Measurements from ENCODE around the gene YWHAG. TPM values are rescaled to one million over a fixed set of nuclear protein-coding genes. Genes with fewer than 3 reads are reported as not detected.
"Not testable (repeated sequence)": the region's sequence is repeated elsewhere in the genome, so short reads cannot be mapped to it uniquely, and the experiment has no call there.

Gene YWHAG
- total and polyA plus RNA-seq, 2 experiments from 2014 or later: 82.2 to 179 TPM

DNA sequence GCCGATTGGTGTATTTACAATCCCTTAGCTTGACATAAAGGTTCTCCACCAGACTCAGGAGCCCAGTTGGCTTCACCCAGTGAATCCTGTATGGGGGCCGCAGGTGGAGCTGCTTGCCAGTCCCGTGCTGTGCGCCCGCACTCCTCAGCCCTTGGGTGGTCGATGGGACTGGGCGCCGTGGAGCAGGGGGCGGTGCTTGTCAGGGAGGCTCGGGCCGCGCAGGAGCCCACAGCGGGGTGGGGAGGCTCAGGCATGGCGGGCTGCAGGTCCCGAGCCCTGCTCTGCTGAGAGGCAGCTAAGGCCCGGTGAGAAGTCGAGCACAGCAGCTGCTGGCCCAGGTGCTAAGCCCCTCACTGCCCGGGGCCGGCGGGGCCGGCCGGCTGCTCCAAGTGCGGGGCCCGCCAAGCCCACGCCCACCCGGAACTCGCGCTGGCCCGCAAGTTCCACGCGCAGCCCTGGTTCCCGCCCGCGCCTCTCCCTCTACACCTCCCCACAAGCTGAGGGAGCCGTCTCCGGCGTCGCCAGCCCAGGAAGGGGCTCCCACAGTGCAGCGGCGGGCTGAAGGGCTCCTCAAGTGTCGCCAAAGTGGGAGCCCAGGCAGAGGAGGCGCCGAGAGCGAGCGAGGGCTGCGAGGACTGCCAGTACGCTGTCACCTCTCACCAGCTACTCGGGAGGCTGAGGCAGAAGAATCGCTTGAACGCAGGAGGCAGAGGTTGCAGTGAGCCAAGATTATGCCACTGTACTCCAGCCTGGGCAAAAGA, 49.3 kb downstream of the YWHAG start:
- H4K20me1 ChIP-seq (replicated peaks; ENCODE audit: insufficient read depth); H3K4me3 Mint-ChIP-seq; H3K27ac ChIP-seq (ENCODE audit: low read depth); DNase-seq (ENCODE audit: low spot score); H3K4me2 ChIP-seq; H3F3A ChIP-seq (replicated peaks; ENCODE audit: low read depth); ATAC-seq; H3K27me3 ChIP-seq (ENCODE audit: insufficient read depth); H3K9me2 ChIP-seq (ENCODE audit: insufficient read depth); H3K79me2 ChIP-seq (replicated peaks; ENCODE audit: insufficient read depth); H3K27ac Mint-ChIP-seq; H3K9me3 Mint-ChIP-seq; H2AFZ ChIP-seq; H3K4me1 Mint-ChIP-seq; H3K4me3 ChIP-seq; H3K36me3 Mint-ChIP-seq (ENCODE audit: low read depth); H3K27me3 Mint-ChIP-seq (ENCODE audit: insufficient read depth, low read depth, poor library complexity); H3K36me3 ChIP-seq (ENCODE audit: insufficient read depth): not testable (repeated sequence)
- peaks cover 12% of the 10 kb centered on the region; the same call in 1 of the 2 replicates for H3K4me1 ChIP-seq (ENCODE audit: insufficient read depth)

- H3K9me2 ChIP-seq (ENCODE audit: insufficient read depth); H3K4me3 Mint-ChIP-seq; H3K79me2 ChIP-seq (replicated peaks; ENCODE audit: insufficient read depth); H3K36me3 Mint-ChIP-seq (ENCODE audit: low read depth); H3K4me3 ChIP-seq; H3K27me3 ChIP-seq (ENCODE audit: insufficient read depth); DNase-seq (ENCODE audit: low spot score); H3K9me3 Mint-ChIP-seq; ATAC-seq; H2AFZ ChIP-seq; H3F3A ChIP-seq (replicated peaks; ENCODE audit: low read depth); H3K27ac Mint-ChIP-seq; H4K20me1 ChIP-seq (replicated peaks; ENCODE audit: insufficient read depth); H3K36me3 ChIP-seq (ENCODE audit: insufficient read depth); H3K27ac ChIP-seq (ENCODE audit: low read depth); H3K4me2 ChIP-seq; H3K27me3 Mint-ChIP-seq (ENCODE audit: insufficient read depth, low read depth, poor library complexity): not testable (repeated sequence)
- H3K4me1 Mint-ChIP-seq: peaks cover 14% of the 10 kb centered on the region
- H3K4me1 ChIP-seq (ENCODE audit: insufficient read depth): peaks cover 18% of the 10 kb centered on the region; the same call in 1 of the 2 replicates
Measured at GRCh38 chr7:76308874-76309273, 49.9 kb downstream of the YWHAG start.

- H3K4me3 Mint-ChIP-seq: 0 out of 3 replicates have a peak overlapping the region, but pooled peaks have one; percentile 80
- ATAC-seq: no peak
- H3K27ac ChIP-seq (ENCODE audit: low read depth): no peak overlapping the region
- DNase-seq (ENCODE audit: low spot score): no peak
- H3K4me1 Mint-ChIP-seq: peaks cover 17% of the 10 kb centered on the region
- H3K27me3 Mint-ChIP-seq (ENCODE audit: insufficient read depth, low read depth, poor library complexity): peaks cover 30% of the 10 kb centered on the region
- H3K9me2 ChIP-seq (ENCODE audit: insufficient read depth): no peaks in the 10 kb centered on the region
- H3K36me3 Mint-ChIP-seq (ENCODE audit: low read depth): peaks cover 7% of the 10 kb centered on the region
- H3K27me3 ChIP-seq (ENCODE audit: insufficient read depth): peaks cover 13% of the 10 kb centered on the region
- H3K36me3 ChIP-seq (ENCODE audit: insufficient read depth): no peaks in the 10 kb centered on the region
- H3K9me3 Mint-ChIP-seq: peaks cover 10% of the 10 kb centered on the region
- H3K4me3 ChIP-seq: no peak overlapping the region
- no peak overlapping the region for H3K27ac Mint-ChIP-seq
- H3K4me2 ChIP-seq: no peak overlapping the region
- no peaks in the 10 kb centered on the region for H3K79me2 ChIP-seq (replicated peaks; ENCODE audit: insufficient read depth)
- H2AFZ ChIP-seq: no peak overlapping the region
- H4K20me1 ChIP-seq (replicated peaks; ENCODE audit: insufficient read depth): no peaks in the 10 kb centered on the region
- H3K4me1 ChIP-seq (ENCODE audit: insufficient read depth): peaks cover 17% of the 10 kb centered on the region; the same call in 1 of the 2 replicates
- peaks cover 20% of the 10 kb centered on the region; the same call in 1 of the 2 replicates for H3F3A ChIP-seq (replicated peaks; ENCODE audit: low read depth)
- TF ChIP-seq NANOG (IDR thresholded peaks at IDR 0.05; ENCODE audit: borderline replicate concordance) (no peak), ZNF331 (CRISPR knock-in tag; IDR thresholded peaks at IDR 0.05; ENCODE audit: low read depth) (no peak), POLR2AphosphoS5 (IDR thresholded peaks at IDR 0.05; ENCODE audit: low read depth) (no peak; the same call in 1 of the 2 replicates), ZNF114 (CRISPR knock-in tag; IDR thresholded peaks at IDR 0.05) (no peak), STAT1 (IDR thresholded peaks at IDR 0.05; ENCODE audit: unreplicated experiment) (no peak), CREB1 (CRISPR knock-in tag; IDR thresholded peaks at IDR 0.05; ENCODE audit: low read depth) (no peak), EZH2 (IDR thresholded peaks at IDR 0.05; ENCODE audit: low read depth, unreplicated experiment) (no peak), CTCF (conservative IDR thresholded peaks at IDR 0.05; ENCODE audit: low read depth in 2 of 2) (no peak), EZH2phosphoT487 (IDR thresholded peaks at IDR 0.05; ENCODE audit: unreplicated experiment) (no peak), JUNB (IDR thresholded peaks at IDR 0.05; ENCODE audit: unreplicated experiment) (no peak)
- TF ChIP-seq, protein P1, sequence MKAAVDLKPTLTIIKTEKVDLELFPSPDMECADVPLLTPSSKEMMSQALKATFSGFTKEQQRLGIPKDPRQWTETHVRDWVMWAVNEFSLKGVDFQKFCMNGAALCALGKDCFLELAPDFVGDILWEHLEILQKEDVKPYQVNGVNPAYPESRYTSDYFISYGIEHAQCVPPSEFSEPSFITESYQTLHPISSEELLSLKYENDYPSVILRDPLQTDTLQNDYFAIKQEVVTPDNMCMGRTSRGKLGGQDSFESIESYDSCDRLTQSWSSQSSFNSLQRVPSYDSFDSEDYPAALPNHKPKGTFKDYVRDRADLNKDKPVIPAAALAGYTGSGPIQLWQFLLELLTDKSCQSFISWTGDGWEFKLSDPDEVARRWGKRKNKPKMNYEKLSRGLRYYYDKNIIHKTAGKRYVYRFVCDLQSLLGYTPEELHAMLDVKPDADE (IDR thresholded peaks at IDR 0.05): no peak
- TF ChIP-seq, protein P2, sequence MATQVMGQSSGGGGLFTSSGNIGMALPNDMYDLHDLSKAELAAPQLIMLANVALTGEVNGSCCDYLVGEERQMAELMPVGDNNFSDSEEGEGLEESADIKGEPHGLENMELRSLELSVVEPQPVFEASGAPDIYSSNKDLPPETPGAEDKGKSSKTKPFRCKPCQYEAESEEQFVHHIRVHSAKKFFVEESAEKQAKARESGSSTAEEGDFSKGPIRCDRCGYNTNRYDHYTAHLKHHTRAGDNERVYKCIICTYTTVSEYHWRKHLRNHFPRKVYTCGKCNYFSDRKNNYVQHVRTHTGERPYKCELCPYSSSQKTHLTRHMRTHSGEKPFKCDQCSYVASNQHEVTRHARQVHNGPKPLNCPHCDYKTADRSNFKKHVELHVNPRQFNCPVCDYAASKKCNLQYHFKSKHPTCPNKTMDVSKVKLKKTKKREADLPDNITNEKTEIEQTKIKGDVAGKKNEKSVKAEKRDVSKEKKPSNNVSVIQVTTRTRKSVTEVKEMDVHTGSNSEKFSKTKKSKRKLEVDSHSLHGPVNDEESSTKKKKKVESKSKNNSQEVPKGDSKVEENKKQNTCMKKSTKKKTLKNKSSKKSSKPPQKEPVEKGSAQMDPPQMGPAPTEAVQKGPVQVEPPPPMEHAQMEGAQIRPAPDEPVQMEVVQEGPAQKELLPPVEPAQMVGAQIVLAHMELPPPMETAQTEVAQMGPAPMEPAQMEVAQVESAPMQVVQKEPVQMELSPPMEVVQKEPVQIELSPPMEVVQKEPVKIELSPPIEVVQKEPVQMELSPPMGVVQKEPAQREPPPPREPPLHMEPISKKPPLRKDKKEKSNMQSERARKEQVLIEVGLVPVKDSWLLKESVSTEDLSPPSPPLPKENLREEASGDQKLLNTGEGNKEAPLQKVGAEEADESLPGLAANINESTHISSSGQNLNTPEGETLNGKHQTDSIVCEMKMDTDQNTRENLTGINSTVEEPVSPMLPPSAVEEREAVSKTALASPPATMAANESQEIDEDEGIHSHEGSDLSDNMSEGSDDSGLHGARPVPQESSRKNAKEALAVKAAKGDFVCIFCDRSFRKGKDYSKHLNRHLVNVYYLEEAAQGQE (IDR thresholded peaks at IDR 0.05; ENCODE audit: unreplicated experiment): no peak
Measured at GRCh38 chr7:76304888-76305375, 53.9 kb downstream of the YWHAG start.
